ENCODE measurements around the gene RPS6KA5.

DNA sequence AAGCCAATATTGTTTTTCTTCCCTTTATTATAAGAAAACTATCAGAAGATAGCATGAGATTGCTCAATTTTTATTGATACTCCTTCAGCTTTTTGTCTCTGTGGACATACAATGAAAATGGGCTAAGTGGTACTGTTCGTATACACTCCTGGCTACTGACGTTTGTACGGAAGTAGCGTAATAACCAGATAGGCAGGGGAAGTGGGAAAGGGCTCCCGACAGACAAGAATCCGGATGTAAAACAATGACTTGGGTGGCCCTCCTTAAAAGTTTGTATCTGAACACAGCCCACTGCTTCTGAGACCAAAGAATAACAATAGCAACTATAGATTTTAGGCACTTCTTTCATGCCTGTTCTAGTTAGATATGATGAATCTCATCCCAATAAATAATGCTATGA lies 99.6 kb downstream of the RPS6KA5 start:
- TF ChIP-seq, protein P1, sequence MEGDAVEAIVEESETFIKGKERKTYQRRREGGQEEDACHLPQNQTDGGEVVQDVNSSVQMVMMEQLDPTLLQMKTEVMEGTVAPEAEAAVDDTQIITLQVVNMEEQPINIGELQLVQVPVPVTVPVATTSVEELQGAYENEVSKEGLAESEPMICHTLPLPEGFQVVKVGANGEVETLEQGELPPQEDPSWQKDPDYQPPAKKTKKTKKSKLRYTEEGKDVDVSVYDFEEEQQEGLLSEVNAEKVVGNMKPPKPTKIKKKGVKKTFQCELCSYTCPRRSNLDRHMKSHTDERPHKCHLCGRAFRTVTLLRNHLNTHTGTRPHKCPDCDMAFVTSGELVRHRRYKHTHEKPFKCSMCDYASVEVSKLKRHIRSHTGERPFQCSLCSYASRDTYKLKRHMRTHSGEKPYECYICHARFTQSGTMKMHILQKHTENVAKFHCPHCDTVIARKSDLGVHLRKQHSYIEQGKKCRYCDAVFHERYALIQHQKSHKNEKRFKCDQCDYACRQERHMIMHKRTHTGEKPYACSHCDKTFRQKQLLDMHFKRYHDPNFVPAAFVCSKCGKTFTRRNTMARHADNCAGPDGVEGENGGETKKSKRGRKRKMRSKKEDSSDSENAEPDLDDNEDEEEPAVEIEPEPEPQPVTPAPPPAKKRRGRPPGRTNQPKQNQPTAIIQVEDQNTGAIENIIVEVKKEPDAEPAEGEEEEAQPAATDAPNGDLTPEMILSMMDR (IDR thresholded peaks at IDR 0.05 in 2 of 3, conservative IDR thresholded peaks at IDR 0.05 in 1 of 3; ENCODE audit: borderline replicate concordance in 1 of 3, insufficient read depth in 1 of 3, low read depth in 2 of 3, low read length in 2 of 3) = no peak
- no peak for TF ChIP-seq TCF7L2 (IDR thresholded peaks at IDR 0.05; ENCODE audit: borderline replicate concordance, extremely low read depth, insufficient read depth, insufficient read length)
- TF ChIP-seq EZH2 (IDR thresholded peaks at IDR 0.05) = no peak
- TF ChIP-seq POLR2A (IDR thresholded peaks at IDR 0.05; ENCODE audit: borderline replicate concordance, extremely low read depth, insufficient read depth, insufficient read length) = no peak
- no peak for TF ChIP-seq SRF (IDR thresholded peaks at IDR 0.05; ENCODE audit: low read depth)
- no peak for TF ChIP-seq CEBPB (IDR thresholded peaks at IDR 0.05; ENCODE audit: low read depth)
- TF ChIP-seq RAD21 (IDR thresholded peaks at IDR 0.05; ENCODE audit: low read depth) = no peak
- no peak for TF ChIP-seq SIN3A (IDR thresholded peaks at IDR 0.05; ENCODE audit: low read depth)
- TF ChIP-seq, protein P2, sequence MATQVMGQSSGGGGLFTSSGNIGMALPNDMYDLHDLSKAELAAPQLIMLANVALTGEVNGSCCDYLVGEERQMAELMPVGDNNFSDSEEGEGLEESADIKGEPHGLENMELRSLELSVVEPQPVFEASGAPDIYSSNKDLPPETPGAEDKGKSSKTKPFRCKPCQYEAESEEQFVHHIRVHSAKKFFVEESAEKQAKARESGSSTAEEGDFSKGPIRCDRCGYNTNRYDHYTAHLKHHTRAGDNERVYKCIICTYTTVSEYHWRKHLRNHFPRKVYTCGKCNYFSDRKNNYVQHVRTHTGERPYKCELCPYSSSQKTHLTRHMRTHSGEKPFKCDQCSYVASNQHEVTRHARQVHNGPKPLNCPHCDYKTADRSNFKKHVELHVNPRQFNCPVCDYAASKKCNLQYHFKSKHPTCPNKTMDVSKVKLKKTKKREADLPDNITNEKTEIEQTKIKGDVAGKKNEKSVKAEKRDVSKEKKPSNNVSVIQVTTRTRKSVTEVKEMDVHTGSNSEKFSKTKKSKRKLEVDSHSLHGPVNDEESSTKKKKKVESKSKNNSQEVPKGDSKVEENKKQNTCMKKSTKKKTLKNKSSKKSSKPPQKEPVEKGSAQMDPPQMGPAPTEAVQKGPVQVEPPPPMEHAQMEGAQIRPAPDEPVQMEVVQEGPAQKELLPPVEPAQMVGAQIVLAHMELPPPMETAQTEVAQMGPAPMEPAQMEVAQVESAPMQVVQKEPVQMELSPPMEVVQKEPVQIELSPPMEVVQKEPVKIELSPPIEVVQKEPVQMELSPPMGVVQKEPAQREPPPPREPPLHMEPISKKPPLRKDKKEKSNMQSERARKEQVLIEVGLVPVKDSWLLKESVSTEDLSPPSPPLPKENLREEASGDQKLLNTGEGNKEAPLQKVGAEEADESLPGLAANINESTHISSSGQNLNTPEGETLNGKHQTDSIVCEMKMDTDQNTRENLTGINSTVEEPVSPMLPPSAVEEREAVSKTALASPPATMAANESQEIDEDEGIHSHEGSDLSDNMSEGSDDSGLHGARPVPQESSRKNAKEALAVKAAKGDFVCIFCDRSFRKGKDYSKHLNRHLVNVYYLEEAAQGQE (IDR thresholded peaks at IDR 0.05; ENCODE audit: low read depth) = no peak
- TF ChIP-seq JUND (IDR thresholded peaks at IDR 0.05) = no peak
- TF ChIP-seq POLR2AphosphoS5 (IDR thresholded peaks at IDR 0.05; ENCODE audit: low read depth, low read length) = no peak
- TF ChIP-seq EGR1 (IDR thresholded peaks at IDR 0.05; ENCODE audit: low read depth) = no peak
- TF ChIP-seq, protein P3, sequence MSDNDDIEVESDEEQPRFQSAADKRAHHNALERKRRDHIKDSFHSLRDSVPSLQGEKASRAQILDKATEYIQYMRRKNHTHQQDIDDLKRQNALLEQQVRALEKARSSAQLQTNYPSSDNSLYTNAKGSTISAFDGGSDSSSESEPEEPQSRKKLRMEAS (IDR thresholded peaks at IDR 0.05) = no peak
- TF ChIP-seq, protein P4, sequence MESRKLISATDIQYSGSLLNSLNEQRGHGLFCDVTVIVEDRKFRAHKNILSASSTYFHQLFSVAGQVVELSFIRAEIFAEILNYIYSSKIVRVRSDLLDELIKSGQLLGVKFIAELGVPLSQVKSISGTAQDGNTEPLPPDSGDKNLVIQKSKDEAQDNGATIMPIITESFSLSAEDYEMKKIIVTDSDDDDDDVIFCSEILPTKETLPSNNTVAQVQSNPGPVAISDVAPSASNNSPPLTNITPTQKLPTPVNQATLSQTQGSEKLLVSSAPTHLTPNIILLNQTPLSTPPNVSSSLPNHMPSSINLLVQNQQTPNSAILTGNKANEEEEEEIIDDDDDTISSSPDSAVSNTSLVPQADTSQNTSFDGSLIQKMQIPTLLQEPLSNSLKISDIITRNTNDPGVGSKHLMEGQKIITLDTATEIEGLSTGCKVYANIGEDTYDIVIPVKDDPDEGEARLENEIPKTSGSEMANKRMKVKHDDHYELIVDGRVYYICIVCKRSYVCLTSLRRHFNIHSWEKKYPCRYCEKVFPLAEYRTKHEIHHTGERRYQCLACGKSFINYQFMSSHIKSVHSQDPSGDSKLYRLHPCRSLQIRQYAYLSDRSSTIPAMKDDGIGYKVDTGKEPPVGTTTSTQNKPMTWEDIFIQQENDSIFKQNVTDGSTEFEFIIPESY (IDR thresholded peaks at IDR 0.05; ENCODE audit: extremely low read depth, insufficient replicate concordance, low read length) = no peak

Data from HCT116 (cell line).